DMS 273 (cell line): ENCODE data around the gene CPSF4.
"Not testable (repeated sequence)": the region's sequence is repeated elsewhere in the genome, so short reads cannot be mapped to it uniquely, and the experiment has no call there.

Experiments used
- DNase-seq: peaks from one replicate; lab custom pipeline; 2025; ENCODE audit not compliant: unreplicated experiment; lab: John Stamatoyannopoulos, UW

CPSF4 gene

GRCh38 chr7:99408379-99409191 lies 30.2 kb upstream of the CPSF4 start, which contains the start of the genes BUD31 and PDAP1:
Gene BUD31 (plus strand): TSS chr7:99408969. CDS start chr7:99411093, 2,124 bp downstream.
Gene PDAP1 (minus strand): TSS chr7:99408597. CDS start chr7:99408548, 49 bp downstream.
- peak; percentile 98 for DNase-seq

GRCh38 chr7:99409192-99409572 lies 29.6 kb upstream of the CPSF4 start:
- DNase-seq, result peak; percentile 73

GRCh38 chr7:99409806-99410205 lies 28.9 kb upstream of the CPSF4 start:
- peak; percentile 47 for DNase-seq

GRCh38 chr7:99410635-99411034 lies 28.1 kb upstream of the CPSF4 start:
- no peak for DNase-seq

DNA sequence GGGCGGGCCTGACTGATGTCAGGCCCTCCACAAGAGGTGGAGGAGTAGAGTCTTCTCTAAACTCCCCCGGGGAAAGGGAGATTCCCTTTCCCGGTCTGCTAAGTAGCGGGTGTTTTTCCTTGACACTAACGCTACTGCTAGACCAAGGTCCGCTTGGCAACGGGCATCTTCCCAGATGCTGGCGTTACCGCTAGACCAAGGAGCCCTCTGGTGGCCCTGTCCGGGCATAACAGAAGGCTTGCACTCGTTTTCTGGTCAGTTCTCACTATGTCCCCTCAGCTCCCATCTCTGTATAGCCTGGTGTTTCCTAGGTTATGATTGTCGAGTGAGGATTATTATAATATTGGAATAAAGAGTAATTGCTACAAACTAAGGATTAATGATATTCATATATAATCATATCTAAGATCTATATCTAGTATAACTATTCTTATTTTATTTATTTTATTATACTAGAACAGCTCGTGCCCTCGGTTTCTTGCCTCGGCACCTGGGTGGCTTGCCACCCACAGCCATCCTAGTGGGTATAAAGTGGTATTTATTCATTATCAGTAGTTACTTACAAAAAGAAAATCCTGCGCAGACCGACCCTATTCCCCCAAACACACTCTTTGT lies 23.1 kb upstream of the CPSF4 start:
- DNase-seq, result peak; percentile 87

GRCh38 chr7:99418260-99418659 lies 20.5 kb upstream of the CPSF4 start:
- DNase-seq, result no peak

DNA sequence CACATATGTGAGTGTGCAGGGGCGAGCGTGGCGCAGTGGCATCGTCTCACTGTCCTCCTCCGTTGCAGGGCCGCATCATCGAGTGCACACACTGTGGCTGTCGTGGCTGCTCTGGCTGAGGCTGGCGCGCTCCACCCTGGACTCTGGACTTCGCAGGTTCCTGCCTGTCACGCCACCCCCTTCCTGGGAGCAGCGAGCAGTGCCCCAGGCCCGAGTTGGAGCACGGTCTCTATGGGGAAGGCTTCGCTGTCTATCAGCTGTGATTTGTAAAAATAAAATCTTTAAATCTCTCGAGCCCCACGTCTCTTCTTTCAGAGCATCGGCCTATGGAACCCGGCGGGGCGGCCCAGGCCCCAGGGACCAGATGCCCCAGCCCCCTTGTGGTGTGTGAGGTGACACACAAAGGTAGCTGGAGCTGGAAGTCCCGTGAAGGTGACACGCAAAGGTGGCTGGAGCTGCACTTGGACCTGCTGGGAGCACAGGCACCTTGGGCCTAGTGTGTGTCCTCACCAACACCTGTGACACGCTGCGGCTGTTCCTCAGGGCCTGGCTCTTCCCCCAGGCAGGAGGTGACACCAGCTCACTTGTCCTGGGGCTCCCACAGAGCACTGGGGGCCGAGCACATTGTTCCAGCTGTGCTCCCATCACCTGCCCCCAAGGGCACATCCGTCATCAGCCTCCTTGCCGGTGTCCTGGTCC lies 19.3 kb upstream of the CPSF4 start:
- no peak for DNase-seq

DNA sequence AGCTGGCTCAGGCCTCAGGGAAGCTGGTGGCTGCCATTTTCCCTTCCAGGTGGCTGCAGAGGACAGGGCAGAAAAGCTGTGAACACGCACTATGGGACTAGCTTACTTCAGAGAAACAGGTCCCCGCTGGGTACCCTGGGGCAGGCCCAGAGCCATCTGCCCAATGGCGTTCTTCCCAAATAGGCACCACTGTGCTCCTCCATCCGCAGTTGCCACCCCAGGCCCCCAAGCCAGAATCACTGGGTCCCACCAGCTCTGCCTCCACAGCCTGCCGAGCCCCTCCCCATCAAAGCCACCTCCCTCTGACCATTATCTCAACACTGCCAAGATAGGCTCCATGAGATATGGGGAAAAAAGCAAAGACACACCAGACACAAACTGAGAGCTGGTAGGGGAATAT lies 18.5 kb upstream of the CPSF4 start:
- DNase-seq, result no peak

- DNase-seq, result peak; percentile 28
Observed at GRCh38 chr7:99420986-99421385, 17.8 kb upstream of the CPSF4 start.

- DNase-seq, result no peak
Observed at GRCh38 chr7:99422186-99422585, 16.6 kb upstream of the CPSF4 start.

DNA sequence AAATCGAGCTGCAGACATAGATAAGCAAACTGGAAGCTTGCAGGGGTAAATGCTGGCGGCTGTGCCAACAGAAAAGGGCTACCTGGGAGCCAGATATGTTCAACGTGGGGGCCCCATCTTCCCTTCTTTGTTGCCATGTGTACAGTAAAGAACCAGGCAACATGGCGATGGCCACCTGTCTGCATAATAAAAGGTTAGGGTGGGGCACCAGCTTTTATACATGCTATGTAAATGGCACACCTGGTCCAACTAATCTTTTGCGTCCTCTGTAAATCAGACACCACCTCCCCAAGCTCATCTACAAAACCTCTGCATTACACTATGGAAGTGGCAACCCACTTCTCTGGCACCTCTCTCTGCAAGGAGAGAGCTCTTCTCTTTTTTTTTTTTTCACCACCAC lies 16.1 kb upstream of the CPSF4 start:
- no peak for DNase-seq

- DNase-seq, result no peak
Observed at GRCh38 chr7:99424932-99425730, 13.6 kb upstream of the CPSF4 start.

DNA sequence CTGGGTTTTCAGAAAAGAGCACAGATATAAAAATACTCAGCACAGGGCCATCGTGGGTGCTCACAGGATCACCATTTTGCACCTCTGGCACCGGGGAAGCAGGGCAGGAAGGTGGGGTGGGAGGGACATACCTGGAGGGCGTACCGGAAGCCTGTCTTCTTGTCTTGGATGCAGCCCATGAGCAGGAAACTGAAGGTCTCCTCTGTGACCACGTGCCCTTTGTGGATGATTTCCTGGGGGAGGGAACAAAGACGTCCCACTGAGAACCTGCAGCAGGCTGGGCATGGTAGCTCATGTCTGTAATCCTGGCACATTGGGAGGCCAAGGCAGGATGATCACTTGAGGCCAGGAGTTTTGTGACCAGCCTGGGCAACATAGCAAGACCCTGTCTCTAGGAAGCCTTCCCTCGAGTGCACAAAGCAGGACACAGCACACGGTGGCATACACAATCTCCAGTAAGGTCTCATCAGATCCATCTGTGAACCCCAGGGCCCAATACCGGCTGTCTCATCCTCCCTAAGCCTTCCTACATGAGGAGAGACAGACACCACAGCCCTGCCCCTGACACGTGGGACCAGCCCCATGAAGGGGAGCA lies 9.7 kb upstream of the CPSF4 start:
- no peak for DNase-seq

DNA sequence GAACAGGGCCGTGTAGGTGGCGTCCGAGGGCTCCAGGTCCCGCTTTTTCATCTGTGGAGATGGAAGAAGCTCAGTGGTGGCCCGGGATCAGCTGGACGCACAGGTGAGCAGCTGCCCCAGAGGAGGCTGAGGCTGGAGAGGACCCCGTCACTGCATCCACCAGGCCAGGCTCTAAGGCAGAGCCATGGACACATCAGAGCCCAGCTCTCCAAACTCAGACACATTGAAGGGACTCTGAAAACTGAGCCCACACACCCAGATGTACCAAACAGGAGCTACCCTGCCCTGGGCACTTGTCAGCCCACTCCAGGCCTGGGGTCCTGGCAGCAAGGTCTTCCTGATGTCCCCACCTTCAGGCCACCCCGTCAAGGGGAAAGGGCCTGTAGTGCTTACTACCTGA lies 9.0 kb upstream of the CPSF4 start:
- no peak for DNase-seq

DNA sequence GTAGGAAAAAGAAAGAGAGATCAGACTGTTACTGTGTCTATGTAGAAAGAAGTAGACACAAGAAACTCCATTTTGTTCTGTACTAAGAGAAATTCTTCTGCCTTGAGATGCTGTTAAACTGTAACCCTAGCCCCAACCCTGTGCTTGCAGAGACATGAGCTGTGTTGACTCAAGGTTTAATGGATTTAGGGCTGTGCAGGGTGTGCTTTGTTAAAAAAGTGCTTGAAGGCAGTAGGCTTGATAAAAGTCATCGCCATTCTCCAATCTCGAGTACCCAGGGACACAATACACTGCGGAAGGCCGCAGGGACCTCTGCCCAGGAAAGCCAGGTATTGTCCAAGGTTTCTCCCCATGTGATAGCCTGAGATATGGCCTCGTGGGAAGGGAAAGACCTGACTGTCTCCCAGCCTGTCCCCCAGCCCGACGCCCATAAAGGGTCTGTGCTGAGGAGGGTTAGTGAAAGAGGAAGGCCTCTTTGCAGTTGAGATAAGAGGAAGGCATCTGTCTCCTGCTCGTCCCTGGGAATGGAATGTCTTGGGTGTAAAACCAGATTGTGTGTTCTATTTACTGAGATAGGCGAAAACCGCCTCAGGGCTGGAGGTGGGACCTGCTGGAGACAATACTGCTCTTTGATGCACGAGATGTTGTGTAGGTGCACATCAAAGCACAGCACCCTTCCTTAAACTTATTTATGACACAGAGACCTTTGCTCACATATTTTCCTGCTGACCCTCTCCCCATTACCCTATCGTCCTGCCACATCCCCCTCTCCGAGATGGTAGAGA lies 6.8 kb upstream of the CPSF4 start:
- DNase-seq, result not testable (repeated sequence)

- DNase-seq, result no peak
Observed at GRCh38 chr7:99433158-99433557, 5.6 kb upstream of the CPSF4 start.

- DNase-seq, result no peak
Observed at GRCh38 chr7:99437946-99438572, 684 bp upstream of the CPSF4 start.

- no peak for DNase-seq
Observed at GRCh38 chr7:99440195-99440594, 1.5 kb downstream of the CPSF4 start.

DNA sequence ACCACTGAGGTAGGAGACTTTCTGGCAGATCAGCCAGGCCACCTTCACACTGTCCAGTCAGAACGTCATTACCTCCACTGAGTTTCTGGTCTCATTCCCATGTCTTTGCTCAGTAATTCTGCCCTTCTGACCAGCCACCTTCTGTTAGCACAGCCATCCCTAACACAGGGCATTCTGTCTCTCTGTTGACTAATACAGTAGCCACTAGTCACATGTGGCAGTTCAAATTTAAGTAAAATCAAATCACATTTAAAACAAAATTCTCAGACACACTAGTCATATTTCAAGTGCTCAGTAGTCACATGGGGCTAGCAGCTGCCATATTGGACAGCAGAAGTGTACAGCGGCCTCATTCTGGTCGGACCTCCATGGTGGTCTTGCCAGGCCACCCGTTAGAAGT lies 7.4 kb downstream of the CPSF4 start:
- no peak for DNase-seq
